Measurements from ENCODE around the gene NSUN7.

NSUN7 gene

DNA sequence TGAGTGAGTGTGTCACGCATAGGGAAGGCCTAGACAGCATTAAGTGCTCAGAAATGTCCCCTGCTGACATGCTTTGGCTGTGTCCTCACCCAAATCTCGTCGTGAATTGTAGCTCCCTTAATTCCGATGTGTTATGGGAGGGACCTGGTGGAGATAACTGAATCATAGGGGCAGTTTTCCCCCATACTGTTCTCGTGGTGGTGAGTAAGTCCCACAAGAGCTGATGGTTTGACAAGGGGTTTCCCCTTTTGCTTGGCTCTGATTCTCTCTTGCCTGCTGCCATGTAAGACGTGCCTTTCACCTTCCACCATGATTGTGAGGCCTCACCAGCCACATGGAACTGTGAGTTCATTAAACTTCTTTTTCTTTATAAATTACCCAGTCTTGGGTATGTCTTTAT lies 78.0 kb downstream of the NSUN7 start:
- no peak for TF ChIP-seq EZH2phosphoT487 (IDR thresholded peaks at IDR 0.05; ENCODE audit: borderline replicate concordance, low read length)
- TF ChIP-seq, protein P1, sequence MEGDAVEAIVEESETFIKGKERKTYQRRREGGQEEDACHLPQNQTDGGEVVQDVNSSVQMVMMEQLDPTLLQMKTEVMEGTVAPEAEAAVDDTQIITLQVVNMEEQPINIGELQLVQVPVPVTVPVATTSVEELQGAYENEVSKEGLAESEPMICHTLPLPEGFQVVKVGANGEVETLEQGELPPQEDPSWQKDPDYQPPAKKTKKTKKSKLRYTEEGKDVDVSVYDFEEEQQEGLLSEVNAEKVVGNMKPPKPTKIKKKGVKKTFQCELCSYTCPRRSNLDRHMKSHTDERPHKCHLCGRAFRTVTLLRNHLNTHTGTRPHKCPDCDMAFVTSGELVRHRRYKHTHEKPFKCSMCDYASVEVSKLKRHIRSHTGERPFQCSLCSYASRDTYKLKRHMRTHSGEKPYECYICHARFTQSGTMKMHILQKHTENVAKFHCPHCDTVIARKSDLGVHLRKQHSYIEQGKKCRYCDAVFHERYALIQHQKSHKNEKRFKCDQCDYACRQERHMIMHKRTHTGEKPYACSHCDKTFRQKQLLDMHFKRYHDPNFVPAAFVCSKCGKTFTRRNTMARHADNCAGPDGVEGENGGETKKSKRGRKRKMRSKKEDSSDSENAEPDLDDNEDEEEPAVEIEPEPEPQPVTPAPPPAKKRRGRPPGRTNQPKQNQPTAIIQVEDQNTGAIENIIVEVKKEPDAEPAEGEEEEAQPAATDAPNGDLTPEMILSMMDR (IDR thresholded peaks at IDR 0.05; ENCODE audit: low read depth, low read length, poor library complexity, severe bottlenecking): no peak
- no peaks in the 10 kb centered on the region for H3F3A ChIP-seq (ENCODE audit: control insufficient read depth, insufficient read depth)

GRCh38 chr4:40828661-40829060 lies 78.9 kb downstream of the NSUN7 start:
- H4K20me1 ChIP-seq (ENCODE audit: control insufficient read depth, insufficient read depth, low read depth, low read length): no peaks in the 10 kb centered on the region
- no peaks in the 10 kb centered on the region for H3F3A ChIP-seq (ENCODE audit: control insufficient read depth, insufficient read depth)
- H3K27ac ChIP-seq (ENCODE audit: low read depth, low read length): no peak overlapping the region
- H3K9me3 ChIP-seq (ENCODE audit: control insufficient read depth, insufficient read depth, low read length): no peaks in the 10 kb centered on the region
- H3K4me3 ChIP-seq (ENCODE audit: low read length): no peak overlapping the region
- peaks cover 55% of the 10 kb centered on the region for H3K36me3 ChIP-seq (ENCODE audit: control insufficient read depth, low read length)
- no peaks in the 10 kb centered on the region for H3K27me3 ChIP-seq (ENCODE audit: control insufficient read depth, low read length)
- H3K9me2 ChIP-seq (replicated peaks; ENCODE audit: control insufficient read depth, low read length): no peaks in the 10 kb centered on the region
- TF ChIP-seq, protein P1 (IDR thresholded peaks at IDR 0.05; ENCODE audit: low read depth, low read length, poor library complexity, severe bottlenecking): no peak
- no peak for TF ChIP-seq EZH2phosphoT487 (IDR thresholded peaks at IDR 0.05; ENCODE audit: borderline replicate concordance, low read length)
- H3K4me2 ChIP-seq (ENCODE audit: low read length): no peak overlapping the region
- H3K4me1 ChIP-seq (ENCODE audit: control insufficient read depth, low read length): peaks cover 28% of the 10 kb centered on the region
- H3K79me2 ChIP-seq (ENCODE audit: control insufficient read depth, low read length): no peaks in the 10 kb centered on the region

More for the DNA sequence above, 78.0 kb downstream of the NSUN7 start:
- Histone ChIP-seq H3K4me2 (ENCODE audit: low read length) (no peak overlapping the region), H3K79me2 (ENCODE audit: control insufficient read depth, low read length) (no peaks in the 10 kb centered on the region), H3K9me3 (ENCODE audit: control insufficient read depth, insufficient read depth, low read length) (no peaks in the 10 kb centered on the region), H3K27me3 (ENCODE audit: control insufficient read depth, low read length) (no peaks in the 10 kb centered on the region), H3K36me3 (ENCODE audit: control insufficient read depth, low read length) (peaks cover 64% of the 10 kb centered on the region), H3K9me2 (replicated peaks; ENCODE audit: control insufficient read depth, low read length) (no peaks in the 10 kb centered on the region), H3K4me1 (ENCODE audit: control insufficient read depth, low read length) (peaks cover 28% of the 10 kb centered on the region), H4K20me1 (ENCODE audit: control insufficient read depth, insufficient read depth, low read depth, low read length) (no peaks in the 10 kb centered on the region), H3K27ac (ENCODE audit: low read depth, low read length) (no peak overlapping the region), H3K4me3 (ENCODE audit: low read length) (no peak overlapping the region)

GRCh38 chr4:40829586-40829985 lies 79.8 kb downstream of the NSUN7 start:
- TF ChIP-seq EZH2phosphoT487 (IDR thresholded peaks at IDR 0.05; ENCODE audit: borderline replicate concordance, low read length): no peak
- TF ChIP-seq, protein P1 (IDR thresholded peaks at IDR 0.05; ENCODE audit: low read depth, low read length, poor library complexity, severe bottlenecking): no peak
- Histone ChIP-seq H3K79me2 (ENCODE audit: control insufficient read depth, low read length) (no peaks in the 10 kb centered on the region), H3K27me3 (ENCODE audit: control insufficient read depth, low read length) (no peaks in the 10 kb centered on the region), H3K9me3 (ENCODE audit: control insufficient read depth, insufficient read depth, low read length) (no peaks in the 10 kb centered on the region), H3K27ac (ENCODE audit: low read depth, low read length) (no peak overlapping the region), H3K4me3 (ENCODE audit: low read length) (no peak overlapping the region), H3K4me2 (ENCODE audit: low read length) (no peak overlapping the region), H3F3A (ENCODE audit: control insufficient read depth, insufficient read depth) (no peaks in the 10 kb centered on the region), H3K36me3 (ENCODE audit: control insufficient read depth, low read length) (peaks cover 55% of the 10 kb centered on the region), H4K20me1 (ENCODE audit: control insufficient read depth, insufficient read depth, low read depth, low read length) (no peaks in the 10 kb centered on the region), H3K4me1 (ENCODE audit: control insufficient read depth, low read length) (peaks cover 21% of the 10 kb centered on the region), H3K9me2 (replicated peaks; ENCODE audit: control insufficient read depth, low read length) (no peaks in the 10 kb centered on the region)
